MG63 (cell line): ENCODE data around the gene HACD1. TPM values are rescaled to one million over a fixed set of nuclear protein-coding genes. Genes with fewer than 3 reads are reported as not detected.

Experiments
- DNase-seq: peaks from one replicate; pipeline ENCODE4 v3.0.0-alpha.2; 2020
- H3K27me3 ChIP-seq: fragments of 250-450 bp; sonication (Bioruptor Pico); 2 replicates; pipeline ENCODE4 v1.5.1; 2020; ENCODE audit warnings: mild to moderate bottlenecking, moderate library complexity
- H3K36me3 ChIP-seq: fragments of 250-450 bp; sonication (Bioruptor Pico); 2 replicates; pipeline ENCODE4 v1.5.1; 2020; ENCODE audit warnings: mild to moderate bottlenecking, moderate library complexity
- H3K4me3 ChIP-seq: fragments of 250-450 bp; sonication (Bioruptor Pico); 2 replicates; pipeline ENCODE4 v1.5.1; 2020; ENCODE audit warnings: mild to moderate bottlenecking, moderate library complexity
- H3K9me3 ChIP-seq: fragments of 250-450 bp; sonication (Bioruptor Pico); 2 replicates; pipeline ENCODE4 v1.5.1; 2020; ENCODE audit warnings: mild to moderate bottlenecking, moderate library complexity
- total RNA-seq: library from RNA; depleted of rRNA; stranded (reverse); fragments of >200 nt; shearing (Covaris generic); gene quantifications from 2 replicates; pipeline ENCODE4 v1.2.3, GENCODE V29; 2014; ENCODE audit warnings: low replicate concordance; rRNA removed

Gene HACD1
- total RNA-seq, 1 experiment from 2014 or later: 71.8 TPM

DNA sequence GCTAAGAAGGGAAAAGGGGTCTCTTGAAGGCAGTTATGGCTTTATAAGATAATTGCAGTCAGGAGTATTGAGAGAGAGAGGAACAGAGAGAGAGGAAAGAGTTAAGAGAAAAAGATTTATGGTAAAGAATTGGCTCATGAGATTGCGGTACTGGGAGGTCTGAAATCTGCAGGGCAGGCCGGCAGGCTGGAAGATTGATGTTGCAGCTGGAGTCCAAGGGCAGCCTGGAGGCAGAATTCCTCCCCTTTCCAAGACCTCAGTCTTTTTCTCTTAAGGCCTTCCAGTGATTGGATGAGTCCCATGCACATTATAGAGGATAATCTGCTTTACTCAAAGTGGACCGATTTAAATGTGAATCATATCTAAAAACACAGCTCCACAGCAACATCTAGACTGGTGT is 68.4 kb downstream of the HACD1 start:
- DNase-seq: no peak
- no peaks in the 10 kb centered on the region for H3K9me3 ChIP-seq
- H3K4me3 ChIP-seq: no peak overlapping the region
- H3K27me3 ChIP-seq: no peaks in the 10 kb centered on the region
- no peaks in the 10 kb centered on the region for H3K36me3 ChIP-seq

DNA sequence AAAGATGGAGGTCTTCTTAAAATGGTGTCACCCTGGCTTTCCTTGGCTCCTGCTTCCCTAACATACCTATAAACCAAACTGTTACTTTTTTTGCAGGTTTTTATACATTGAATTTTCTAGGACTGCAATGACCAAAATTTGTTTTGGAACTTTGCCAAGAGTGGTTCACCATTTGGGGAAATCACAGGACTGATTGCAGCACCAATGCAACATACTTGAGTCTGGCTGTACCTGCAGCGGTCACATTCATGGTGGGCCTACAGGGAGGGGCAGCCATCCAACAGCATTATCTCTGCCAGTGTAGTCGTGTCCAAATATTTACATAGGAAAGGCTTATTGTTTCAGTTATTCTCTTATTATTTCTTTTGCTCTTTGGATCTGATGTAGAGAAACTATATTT is 69.0 kb downstream of the HACD1 start:
- no peaks in the 10 kb centered on the region for H3K9me3 ChIP-seq
- DNase-seq: no peak

DNA sequence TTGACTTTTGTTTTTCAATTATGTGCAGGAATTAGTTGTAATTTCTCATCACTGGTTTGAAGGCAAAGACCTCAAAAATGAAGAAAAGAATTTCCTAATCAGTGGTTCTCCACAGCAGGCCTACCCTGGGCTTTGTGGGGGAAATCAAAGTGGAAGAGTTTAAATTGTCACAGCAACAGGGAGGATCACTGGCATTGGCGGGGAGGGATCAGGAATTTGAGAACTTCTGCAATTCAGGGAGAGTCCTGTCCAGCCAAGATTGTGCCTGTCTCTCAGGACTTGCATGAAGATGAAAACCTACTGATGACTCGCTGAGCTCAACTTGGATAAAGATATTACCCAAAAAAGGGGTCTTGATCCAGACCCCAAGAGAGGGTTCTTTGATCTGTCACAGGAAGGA is 70.1 kb downstream of the HACD1 start:
- no peak for DNase-seq
- H3K27me3 ChIP-seq: no peaks in the 10 kb centered on the region
- H3K9me3 ChIP-seq: no peaks in the 10 kb centered on the region
- H3K36me3 ChIP-seq: no peaks in the 10 kb centered on the region
- no peak overlapping the region for H3K4me3 ChIP-seq

More for the DNA sequence above, 69.0 kb downstream of the HACD1 start:
- H3K4me3 ChIP-seq: no peak overlapping the region
- no peaks in the 10 kb centered on the region for H3K36me3 ChIP-seq
- H3K27me3 ChIP-seq: no peaks in the 10 kb centered on the region

DNA sequence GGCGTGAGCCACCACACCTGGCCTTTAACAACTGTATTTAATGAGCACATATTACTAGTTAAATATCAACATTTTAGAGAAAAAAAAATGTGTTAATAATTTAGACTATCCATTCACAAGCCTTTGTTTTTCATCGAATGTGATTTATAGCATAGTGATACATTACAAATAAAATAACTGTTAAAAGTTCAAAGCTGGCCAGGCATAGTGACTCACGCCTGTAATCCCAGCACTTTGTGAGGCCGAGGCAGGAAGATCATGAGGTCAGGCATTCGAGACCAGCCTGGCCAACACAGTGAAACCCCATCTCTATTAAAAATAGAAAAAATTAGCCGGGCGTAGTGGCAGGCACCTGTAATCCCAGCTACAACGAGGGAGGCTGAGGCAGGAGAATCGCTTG is 72.7 kb downstream of the HACD1 start:
- Histone ChIP-seq H3K4me3 (no peak overlapping the region), H3K36me3 (no peaks in the 10 kb centered on the region), H3K9me3 (no peaks in the 10 kb centered on the region), H3K27me3 (no peaks in the 10 kb centered on the region)
- peak; percentile 78 for DNase-seq

Other genes starting within 250 kb of the HACD1 start
- gene ST8SIA6, start 162.8 kb downstream of the HACD1 start, total RNA-seq: not detected in 2 replicates
- 9.3 and 13.6 TPM in 2 replicates for gene STAM, start 26.8 kb upstream of the HACD1 start, total RNA-seq
- not detected in 2 replicates for gene TMEM236, start 134.8 kb upstream of the HACD1 start, total RNA-seq
- not detected in 2 replicates for gene MRC1, start 192.0 kb upstream of the HACD1 start, total RNA-seq